ENCODE measurements around the gene POLR2E. TPM values are rescaled to one million over a fixed set of nuclear protein-coding genes. Genes with fewer than 3 reads are reported as not detected.

POLR2E gene
- total and polyA plus RNA-seq, 2 experiments from 2014 or later: 257 to 286 TPM

- peaks cover 9% of the 10 kb centered on the region; the same call in 1 of the 2 replicates for H3K36me3 ChIP-seq (ENCODE audit: insufficient read depth)
- ATAC-seq: no peak
- H3K9me3 Mint-ChIP-seq: no peaks in the 10 kb centered on the region; the same call in 2 of the 3 replicates
- H3K4me1 Mint-ChIP-seq: peaks cover 5% of the 10 kb centered on the region; the same call in 2 of the 3 replicates
- no peaks in the 10 kb centered on the region for H3K27me3 ChIP-seq (ENCODE audit: insufficient read depth)
- H3K4me3 Mint-ChIP-seq: no peak overlapping the region
- no peak overlapping the region for H3K27ac Mint-ChIP-seq
- TF ChIP-seq, protein P1, sequence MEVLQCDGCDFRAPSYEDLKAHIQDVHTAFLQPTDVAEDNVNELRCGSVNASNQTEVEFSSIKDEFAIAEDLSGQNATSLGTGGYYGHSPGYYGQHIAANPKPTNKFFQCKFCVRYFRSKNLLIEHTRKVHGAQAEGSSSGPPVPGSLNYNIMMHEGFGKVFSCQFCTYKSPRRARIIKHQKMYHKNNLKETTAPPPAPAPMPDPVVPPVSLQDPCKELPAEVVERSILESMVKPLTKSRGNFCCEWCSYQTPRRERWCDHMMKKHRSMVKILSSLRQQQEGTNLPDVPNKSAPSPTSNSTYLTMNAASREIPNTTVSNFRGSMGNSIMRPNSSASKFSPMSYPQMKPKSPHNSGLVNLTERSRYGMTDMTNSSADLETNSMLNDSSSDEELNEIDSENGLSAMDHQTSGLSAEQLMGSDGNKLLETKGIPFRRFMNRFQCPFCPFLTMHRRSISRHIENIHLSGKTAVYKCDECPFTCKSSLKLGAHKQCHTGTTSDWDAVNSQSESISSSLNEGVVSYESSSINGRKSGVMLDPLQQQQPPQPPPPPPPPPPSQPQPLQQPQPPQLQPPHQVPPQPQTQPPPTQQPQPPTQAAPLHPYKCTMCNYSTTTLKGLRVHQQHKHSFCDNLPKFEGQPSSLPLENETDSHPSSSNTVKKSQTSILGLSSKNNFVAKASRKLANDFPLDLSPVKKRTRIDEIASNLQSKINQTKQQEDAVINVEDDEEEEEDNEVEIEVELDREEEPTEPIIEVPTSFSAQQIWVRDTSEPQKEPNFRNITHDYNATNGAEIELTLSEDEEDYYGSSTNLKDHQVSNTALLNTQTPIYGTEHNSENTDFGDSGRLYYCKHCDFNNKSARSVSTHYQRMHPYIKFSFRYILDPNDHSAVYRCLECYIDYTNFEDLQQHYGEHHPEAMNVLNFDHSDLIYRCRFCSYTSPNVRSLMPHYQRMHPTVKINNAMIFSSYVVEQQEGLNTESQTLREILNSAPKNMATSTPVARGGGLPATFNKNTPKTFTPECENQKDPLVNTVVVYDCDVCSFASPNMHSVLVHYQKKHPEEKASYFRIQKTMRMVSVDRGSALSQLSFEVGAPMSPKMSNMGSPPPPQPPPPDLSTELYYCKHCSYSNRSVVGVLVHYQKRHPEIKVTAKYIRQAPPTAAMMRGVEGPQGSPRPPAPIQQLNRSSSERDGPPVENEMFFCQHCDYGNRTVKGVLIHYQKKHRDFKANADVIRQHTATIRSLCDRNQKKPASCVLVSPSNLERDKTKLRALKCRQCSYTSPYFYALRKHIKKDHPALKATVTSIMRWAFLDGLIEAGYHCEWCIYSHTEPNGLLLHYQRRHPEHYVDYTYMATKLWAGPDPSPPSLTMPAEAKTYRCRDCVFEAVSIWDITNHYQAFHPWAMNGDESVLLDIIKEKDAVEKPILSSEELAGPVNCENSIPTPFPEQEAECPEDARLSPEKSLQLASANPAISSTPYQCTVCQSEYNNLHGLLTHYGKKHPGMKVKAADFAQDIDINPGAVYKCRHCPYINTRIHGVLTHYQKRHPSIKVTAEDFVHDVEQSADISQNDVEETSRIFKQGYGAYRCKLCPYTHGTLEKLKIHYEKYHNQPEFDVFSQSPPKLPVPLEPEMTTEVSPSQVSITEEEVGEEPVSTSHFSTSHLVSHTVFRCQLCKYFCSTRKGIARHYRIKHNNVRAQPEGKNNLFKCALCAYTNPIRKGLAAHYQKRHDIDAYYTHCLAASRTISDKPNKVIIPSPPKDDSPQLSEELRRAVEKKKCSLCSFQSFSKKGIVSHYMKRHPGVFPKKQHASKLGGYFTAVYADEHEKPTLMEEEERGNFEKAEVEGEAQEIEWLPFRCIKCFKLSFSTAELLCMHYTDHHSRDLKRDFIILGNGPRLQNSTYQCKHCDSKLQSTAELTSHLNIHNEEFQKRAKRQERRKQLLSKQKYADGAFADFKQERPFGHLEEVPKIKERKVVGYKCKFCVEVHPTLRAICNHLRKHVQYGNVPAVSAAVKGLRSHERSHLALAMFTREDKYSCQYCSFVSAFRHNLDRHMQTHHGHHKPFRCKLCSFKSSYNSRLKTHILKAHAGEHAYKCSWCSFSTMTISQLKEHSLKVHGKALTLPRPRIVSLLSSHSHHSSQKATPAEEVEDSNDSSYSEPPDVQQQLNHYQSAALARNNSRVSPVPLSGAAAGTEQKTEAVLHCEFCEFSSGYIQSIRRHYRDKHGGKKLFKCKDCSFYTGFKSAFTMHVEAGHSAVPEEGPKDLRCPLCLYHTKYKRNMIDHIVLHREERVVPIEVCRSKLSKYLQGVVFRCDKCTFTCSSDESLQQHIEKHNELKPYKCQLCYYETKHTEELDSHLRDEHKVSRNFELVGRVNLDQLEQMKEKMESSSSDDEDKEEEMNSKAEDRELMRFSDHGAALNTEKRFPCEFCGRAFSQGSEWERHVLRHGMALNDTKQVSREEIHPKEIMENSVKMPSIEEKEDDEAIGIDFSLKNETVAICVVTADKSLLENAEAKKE (CRISPR knock-in tag; IDR thresholded peaks at IDR 0.05): no peak
- TF ChIP-seq ETS1 (IDR thresholded peaks at IDR 0.05) (no peak), CREB1 (CRISPR knock-in tag; IDR thresholded peaks at IDR 0.05; ENCODE audit: low read depth) (no peak)
- H3K9me2 ChIP-seq (ENCODE audit: insufficient read depth): no peaks in the 10 kb centered on the region
- peaks cover 15% of the 10 kb centered on the region for H4K20me1 ChIP-seq (replicated peaks; ENCODE audit: insufficient read depth)
- peaks cover 19% of the 10 kb centered on the region for H3K27me3 Mint-ChIP-seq (ENCODE audit: insufficient read depth, low read depth, poor library complexity)
- H2AFZ ChIP-seq: no peak overlapping the region
- H3K27ac ChIP-seq (ENCODE audit: low read depth): no peak overlapping the region
- H3K4me2 ChIP-seq: no peak overlapping the region
- no peak overlapping the region for H3K4me3 ChIP-seq
- peaks cover 50% of the 10 kb centered on the region for H3K36me3 Mint-ChIP-seq (ENCODE audit: low read depth)
- H3K79me2 ChIP-seq (replicated peaks; ENCODE audit: insufficient read depth): peaks cover 15% of the 10 kb centered on the region
- H3K4me1 ChIP-seq (ENCODE audit: insufficient read depth): no peaks in the 10 kb centered on the region; the same call in 1 of the 2 replicates
- H3F3A ChIP-seq (replicated peaks; ENCODE audit: low read depth): 0 out of 2 replicates have a peak, but pooled peaks cover 28% of the 10 kb centered on the region
- no peak for DNase-seq (ENCODE audit: low spot score)
Observed at GRCh38 chr19:1089126-1089771, 5.9 kb downstream of the POLR2E start.
